ENCODE measurements around the gene RIMBP2. TPM values are rescaled to one million over a fixed set of nuclear protein-coding genes. Genes with fewer than 3 reads are reported as not detected.

RIMBP2 gene
- total and polyA plus RNA-seq, 4 donors = 0.05 to 2.9 (median 0.95) TPM

- 72 to 82% methylated on average over 10 of the region's 10 CpGs for WGBS, 2 donors
- peaks cover 0 to 17% (median 4%) of the 10 kb centered on the region in 3 donors for H3K27me3 ChIP-seq (ENCODE audit: control insufficient read depth in 3 of 3, insufficient read depth in 3 of 3, low read length in 2 of 3)
These were observed 28.9 kb downstream of the RIMBP2 start for GRCh38 chr12:130687190-130687589.

GRCh38 chr12:130686511-130686991 lies 29.5 kb downstream of the RIMBP2 start:
- Histone ChIP-seq H3K4me3 (no peak overlapping the region), H3K27ac (ENCODE audit: low read depth in 1 of 2, low read length in 1 of 2) (no peak overlapping the region), H3K9ac (ENCODE audit: insufficient read depth in 1 of 2, low read length in 2 of 2) (no peak overlapping the region), H3K27me3 (ENCODE audit: control insufficient read depth in 3 of 3, insufficient read depth in 3 of 3, low read length in 2 of 3) (peaks cover 0 to 17% (median 4%) of the 10 kb centered on the region in 3 donors), H3K4me1 (ENCODE audit: control insufficient read depth in 5 of 5, insufficient read depth in 5 of 5, low read length in 5 of 5) (no peaks in the 10 kb centered on the region), H3K36me3 (ENCODE audit: control insufficient read depth in 4 of 4, insufficient read depth in 4 of 4, low read length in 4 of 4) (no peaks in the 10 kb centered on the region), H3K9me3 (ENCODE audit: control insufficient read depth in 4 of 4, insufficient read depth in 3 of 4, low read length in 3 of 4) (peaks cover 0 to 2% (median 0%) of the 10 kb centered on the region in 4 donors)
- 42 to 71% methylated on average over 32 of the region's 32 CpGs for WGBS, 2 donors
- ATAC-seq (ENCODE audit: insufficient read depth, low FRiP score) = no peak
- no peak for TF ChIP-seq CTCF (IDR thresholded peaks at IDR 0.05; ENCODE audit: control extremely low read depth, extremely low read depth)
- no peak for DNase-seq

More at GRCh38 chr12:130687190-130687589, 28.9 kb downstream of the RIMBP2 start:
- TF ChIP-seq CTCF (IDR thresholded peaks at IDR 0.05; ENCODE audit: control extremely low read depth, extremely low read depth) = no peak
- H3K4me3 ChIP-seq = no peak overlapping the region
- no peaks in the 10 kb centered on the region for H3K4me1 ChIP-seq (ENCODE audit: control insufficient read depth in 5 of 5, insufficient read depth in 5 of 5, low read length in 5 of 5)
- H3K9me3 ChIP-seq (ENCODE audit: control insufficient read depth in 4 of 4, insufficient read depth in 3 of 4, low read length in 3 of 4) = peaks cover 0 to 2% (median 0%) of the 10 kb centered on the region in 4 donors
- H3K36me3 ChIP-seq (ENCODE audit: control insufficient read depth in 4 of 4, insufficient read depth in 4 of 4, low read length in 4 of 4) = no peaks in the 10 kb centered on the region
- ATAC-seq (ENCODE audit: insufficient read depth, low FRiP score) (no peak), DNase-seq (no peak)
- H3K27ac ChIP-seq (ENCODE audit: low read depth in 1 of 2, low read length in 1 of 2) = no peak overlapping the region
- H3K9ac ChIP-seq (ENCODE audit: insufficient read depth in 1 of 2, low read length in 2 of 2) = no peak overlapping the region

GRCh38 chr12:130685850-130686249 lies 30.2 kb downstream of the RIMBP2 start:
- DNase-seq = no peak

More at GRCh38 chr12:130685850-130686249, 30.2 kb downstream of the RIMBP2 start:
- H3K4me3 ChIP-seq = no peak overlapping the region
- no peaks in the 10 kb centered on the region for H3K36me3 ChIP-seq (ENCODE audit: control insufficient read depth in 4 of 4, insufficient read depth in 4 of 4, low read length in 4 of 4)
- WGBS, 2 donors = 79 to 87% methylated on average over 15 of the region's 15 CpGs
- peaks cover 0 to 17% (median 4%) of the 10 kb centered on the region in 3 donors for H3K27me3 ChIP-seq (ENCODE audit: control insufficient read depth in 3 of 3, insufficient read depth in 3 of 3, low read length in 2 of 3)
- no peaks in the 10 kb centered on the region for H3K4me1 ChIP-seq (ENCODE audit: control insufficient read depth in 5 of 5, insufficient read depth in 5 of 5, low read length in 5 of 5)
- no peak overlapping the region for H3K9ac ChIP-seq (ENCODE audit: insufficient read depth in 1 of 2, low read length in 2 of 2)
- no peak for TF ChIP-seq CTCF (IDR thresholded peaks at IDR 0.05; ENCODE audit: control extremely low read depth, extremely low read depth)
- H3K27ac ChIP-seq (ENCODE audit: low read depth in 1 of 2, low read length in 1 of 2) = no peak overlapping the region
- H3K9me3 ChIP-seq (ENCODE audit: control insufficient read depth in 4 of 4, insufficient read depth in 3 of 4, low read length in 3 of 4) = peaks cover 0 to 2% (median 0%) of the 10 kb centered on the region in 4 donors
- no peak for ATAC-seq (ENCODE audit: insufficient read depth, low FRiP score)

Data from lung (tissue), 12 donors.